Progenitor cell of endocrine pancreas (in vitro differentiated cells): Measurements from ENCODE around the gene INCA1. TPM values are rescaled to one million over a fixed set of nuclear protein-coding genes. Genes with fewer than 3 reads are reported as not detected.
A peak's percentile ranks its signal among the peaks of the same experiment; 100 is the strongest.

Experiments
- DNase-seq: peaks from one replicate; pipeline ENCODE4 v3.0.0; 2021; ENCODE audit warnings: low spot score; ENCODE audit not compliant: unreplicated experiment
- H3K27ac Mint-ChIP-seq: 2 replicates; pipeline ENCODE4 v1.8.0; 2021; ENCODE audit warnings: mild to moderate bottlenecking, moderate library complexity, mixed read lengths
- H3K27me3 Mint-ChIP-seq: 2 replicates; pipeline ENCODE4 v1.8.0; 2021; ENCODE audit warnings: mixed read lengths
- H3K36me3 Mint-ChIP-seq: 2 replicates; pipeline ENCODE4 v1.8.0; 2022; ENCODE audit warnings: mixed read lengths; ENCODE audit not compliant: insufficient read depth
- H3K4me1 Mint-ChIP-seq: 2 replicates; pipeline ENCODE4 v1.8.0; 2021; ENCODE audit warnings: low read depth, mixed read lengths
- H3K4me3 Mint-ChIP-seq: 2 replicates; pipeline ENCODE4 v1.8.0; 2021; ENCODE audit warnings: low read depth, mild to moderate bottlenecking, moderate library complexity, mixed read lengths
- H3K9me3 Mint-ChIP-seq: 2 replicates; pipeline ENCODE4 v1.8.0; 2021; ENCODE audit warnings: low read depth, mixed read lengths
- total RNA-seq: library from RNA; stranded (reverse); gene quantifications from 2 replicates; pipeline ENCODE4 v1.2.1, GENCODE V29; 2021
- TF ChIP-seq, protein P1 (sequence below): fragments of 200-600 bp; sonication (generic); IDR thresholded peaks from one replicate; pipeline ENCODE4 v1.5.0; 2021; ENCODE audit warnings: antibody characterized with exemption, mild to moderate bottlenecking; ENCODE audit not compliant: unreplicated experiment

Gene INCA1
- total RNA-seq, 1 donor from 2014 or later = 3.3 TPM

GRCh38 chr17:4986951-4987766 is 10.2 kb downstream of the INCA1 start, which contains the start of gene CAMTA2:
CAMTA2 (minus strand) TSS chr17:4987675; CDS start chr17:4986222, 1,453 bp downstream.
- peak within 1 kb of the TSS; percentile 81 for H3K4me3 Mint-ChIP-seq
- peaks cover 16% of the 10 kb centered on the region for H3K4me1 Mint-ChIP-seq
- no peaks in the 10 kb centered on the region for H3K27me3 Mint-ChIP-seq
- no peaks in the 10 kb centered on the region for H3K36me3 Mint-ChIP-seq
- peak within 1 kb of the TSS; percentile 86 for H3K27ac Mint-ChIP-seq
- TF ChIP-seq, protein P1, sequence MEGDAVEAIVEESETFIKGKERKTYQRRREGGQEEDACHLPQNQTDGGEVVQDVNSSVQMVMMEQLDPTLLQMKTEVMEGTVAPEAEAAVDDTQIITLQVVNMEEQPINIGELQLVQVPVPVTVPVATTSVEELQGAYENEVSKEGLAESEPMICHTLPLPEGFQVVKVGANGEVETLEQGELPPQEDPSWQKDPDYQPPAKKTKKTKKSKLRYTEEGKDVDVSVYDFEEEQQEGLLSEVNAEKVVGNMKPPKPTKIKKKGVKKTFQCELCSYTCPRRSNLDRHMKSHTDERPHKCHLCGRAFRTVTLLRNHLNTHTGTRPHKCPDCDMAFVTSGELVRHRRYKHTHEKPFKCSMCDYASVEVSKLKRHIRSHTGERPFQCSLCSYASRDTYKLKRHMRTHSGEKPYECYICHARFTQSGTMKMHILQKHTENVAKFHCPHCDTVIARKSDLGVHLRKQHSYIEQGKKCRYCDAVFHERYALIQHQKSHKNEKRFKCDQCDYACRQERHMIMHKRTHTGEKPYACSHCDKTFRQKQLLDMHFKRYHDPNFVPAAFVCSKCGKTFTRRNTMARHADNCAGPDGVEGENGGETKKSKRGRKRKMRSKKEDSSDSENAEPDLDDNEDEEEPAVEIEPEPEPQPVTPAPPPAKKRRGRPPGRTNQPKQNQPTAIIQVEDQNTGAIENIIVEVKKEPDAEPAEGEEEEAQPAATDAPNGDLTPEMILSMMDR = peak; percentile 95
- peak; percentile 81 for DNase-seq
- H3K9me3 Mint-ChIP-seq = no peaks in the 10 kb centered on the region

DNA sequence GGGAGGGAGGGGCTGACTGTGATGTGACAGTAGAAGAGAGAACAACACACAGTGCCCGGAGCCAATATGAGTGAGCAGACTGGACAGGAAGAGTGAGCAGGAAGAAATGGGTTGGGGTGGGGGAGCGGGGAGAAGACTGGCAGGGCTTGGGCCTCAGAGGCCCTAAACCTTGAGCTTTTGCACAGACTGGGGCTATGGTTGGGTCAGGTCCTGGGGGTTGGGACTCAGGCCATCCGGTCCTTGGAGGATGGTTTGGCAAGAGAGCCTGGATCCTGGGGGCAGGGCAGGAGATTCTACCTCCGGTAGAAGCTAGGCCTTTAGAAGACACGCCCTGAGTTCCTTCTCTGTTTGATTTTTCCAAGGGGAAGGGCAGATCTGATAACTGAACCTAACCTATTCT is 10.9 kb downstream of the INCA1 start:
- Mint-ChIP-seq H3K4me1 (peaks cover 16% of the 10 kb centered on the region), H3K4me3 (peak overlapping the region; percentile 81), H3K27me3 (no peaks in the 10 kb centered on the region), H3K9me3 (no peaks in the 10 kb centered on the region), H3K36me3 (peaks cover 2% of the 10 kb centered on the region), H3K27ac (peak overlapping the region; percentile 85)
- TF ChIP-seq, protein P1 = no peak
- no peak for DNase-seq

DNA sequence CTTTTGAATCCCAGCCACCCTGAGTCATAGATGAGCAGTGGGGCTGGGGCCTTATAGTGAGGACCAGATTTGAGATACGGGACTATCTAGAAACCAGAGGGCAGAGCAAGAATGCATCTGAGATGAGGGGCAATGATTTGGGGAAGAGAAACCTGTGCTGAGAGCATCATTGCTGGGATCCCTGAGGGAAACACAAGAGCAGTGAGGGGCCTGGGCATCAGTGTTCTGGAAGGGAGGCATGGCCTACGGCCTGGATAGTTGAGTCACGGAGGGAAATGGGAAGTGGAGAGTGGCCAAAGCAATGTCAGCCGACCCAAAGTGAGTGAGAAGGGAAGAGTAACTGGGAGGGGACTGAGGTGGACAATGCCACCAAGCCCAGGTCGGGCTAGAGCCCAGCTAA is 15.0 kb downstream of the INCA1 start:
- H3K36me3 Mint-ChIP-seq = peaks cover 9% of the 10 kb centered on the region
- TF ChIP-seq, protein P1 = no peak
- H3K27me3 Mint-ChIP-seq = no peaks in the 10 kb centered on the region
- no peak overlapping the region for H3K27ac Mint-ChIP-seq
- peaks cover 8% of the 10 kb centered on the region for H3K4me1 Mint-ChIP-seq
- H3K9me3 Mint-ChIP-seq = no peaks in the 10 kb centered on the region
- H3K4me3 Mint-ChIP-seq = no peak overlapping the region
- no peak for DNase-seq

- TF ChIP-seq, protein P1 = peak; percentile 71
- Mint-ChIP-seq H3K36me3 (peaks cover 10% of the 10 kb centered on the region), H3K4me1 (peaks cover 2% of the 10 kb centered on the region), H3K27me3 (no peaks in the 10 kb centered on the region), H3K27ac (peak overlapping the region; percentile 29), H3K4me3 (no peak overlapping the region), H3K9me3 (no peaks in the 10 kb centered on the region)
- peak; percentile 46 for DNase-seq
Observed at GRCh38 chr17:4980644-4981216, 16.6 kb downstream of the INCA1 start.

- peak overlapping the region; percentile 33 for H3K27ac Mint-ChIP-seq
- H3K4me1 Mint-ChIP-seq = peaks cover 2% of the 10 kb centered on the region
- TF ChIP-seq, protein P1 = no peak
- H3K27me3 Mint-ChIP-seq = peaks cover 7% of the 10 kb centered on the region
- H3K9me3 Mint-ChIP-seq = no peaks in the 10 kb centered on the region
- H3K4me3 Mint-ChIP-seq = no peak overlapping the region
- DNase-seq = no peak
- H3K36me3 Mint-ChIP-seq = peaks cover 22% of the 10 kb centered on the region
Observed at GRCh38 chr17:4978726-4979125, 18.6 kb downstream of the INCA1 start.
